GM19395 (cell line): ENCODE data around the gene PTGFRN.
"Not testable (repeated sequence)": the region's sequence is repeated elsewhere in the genome, so short reads cannot be mapped to it uniquely, and the experiment has no call there.

Source experiments
- ATAC-seq: cut with Tn5 transposase; IDR thresholded peaks from one replicate; pipeline ENCODE4 v1.9.1; 2021; ENCODE audit warnings: mild to moderate bottlenecking, moderate library complexity; ENCODE audit not compliant: unreplicated experiment

Gene PTGFRN

DNA sequence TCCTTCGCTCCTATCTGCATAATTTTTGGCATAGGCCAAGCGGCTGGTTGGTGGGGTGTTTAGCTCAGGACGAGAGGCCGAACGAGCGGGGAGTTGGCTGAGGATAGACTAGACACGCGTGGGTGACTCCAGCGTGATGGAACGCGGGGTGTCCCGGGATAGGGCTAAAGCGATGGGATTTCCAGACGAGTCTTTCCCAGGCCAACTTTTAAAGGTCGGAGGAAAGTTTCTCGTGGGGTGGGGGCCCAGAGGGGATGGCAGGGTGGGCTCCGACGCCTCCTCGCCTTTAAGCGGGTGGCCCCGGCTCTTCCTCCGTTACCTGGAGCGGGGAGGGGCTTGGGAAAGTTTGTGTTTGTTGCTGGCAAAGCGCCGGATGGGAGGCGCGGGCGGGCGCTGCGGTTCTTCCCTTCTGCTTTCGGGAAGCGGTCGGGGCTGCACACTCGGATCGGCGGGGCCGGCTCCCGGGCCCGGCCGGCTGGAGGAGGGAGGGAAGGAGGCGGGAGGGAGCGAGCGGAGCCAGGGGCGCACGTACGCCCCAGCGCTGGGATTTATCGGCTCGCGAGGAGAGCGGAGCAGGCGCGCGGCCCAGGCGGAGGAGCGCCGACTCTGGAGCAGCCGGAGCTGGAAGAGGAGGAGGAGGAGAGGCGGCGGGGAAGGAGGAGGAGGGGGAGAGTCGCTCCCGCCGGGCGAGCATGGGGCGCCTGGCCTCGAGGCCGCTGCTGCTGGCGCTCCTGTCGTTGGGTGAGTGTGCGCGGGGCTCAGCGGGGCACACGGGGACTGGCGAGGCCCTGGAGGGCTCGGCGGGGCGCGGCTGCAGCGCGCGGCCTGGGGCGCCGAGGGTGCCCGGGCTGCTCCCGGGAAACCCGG is at the start of gene PTGFRN:
TSS of gene PTGFRN (plus strand) at position 405 of the 867 bp plus-strand sequence. CDS start at position 693, 288 bp downstream.
- no peak for ATAC-seq

DNA sequence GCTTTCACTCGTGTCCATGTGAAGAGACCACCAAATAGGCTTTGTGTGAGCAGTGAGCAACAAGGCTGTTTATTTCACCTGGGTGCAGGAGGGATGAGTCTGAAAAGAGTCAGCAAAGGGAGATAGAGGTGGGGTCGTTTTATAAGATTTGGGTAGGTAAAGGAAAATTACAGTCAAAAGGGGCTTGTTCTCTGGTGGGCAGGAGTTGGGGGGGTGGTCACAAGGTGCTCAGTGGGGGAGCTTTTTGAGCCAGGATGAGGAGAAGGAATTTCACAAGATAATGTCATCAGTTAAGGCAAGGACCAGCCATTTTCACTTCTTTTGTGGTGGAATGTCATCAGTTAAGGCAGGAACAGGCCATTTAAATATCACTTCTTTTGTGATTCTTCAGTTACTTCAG is 49.5 kb upstream of the PTGFRN start:
- not testable (repeated sequence) for ATAC-seq

DNA sequence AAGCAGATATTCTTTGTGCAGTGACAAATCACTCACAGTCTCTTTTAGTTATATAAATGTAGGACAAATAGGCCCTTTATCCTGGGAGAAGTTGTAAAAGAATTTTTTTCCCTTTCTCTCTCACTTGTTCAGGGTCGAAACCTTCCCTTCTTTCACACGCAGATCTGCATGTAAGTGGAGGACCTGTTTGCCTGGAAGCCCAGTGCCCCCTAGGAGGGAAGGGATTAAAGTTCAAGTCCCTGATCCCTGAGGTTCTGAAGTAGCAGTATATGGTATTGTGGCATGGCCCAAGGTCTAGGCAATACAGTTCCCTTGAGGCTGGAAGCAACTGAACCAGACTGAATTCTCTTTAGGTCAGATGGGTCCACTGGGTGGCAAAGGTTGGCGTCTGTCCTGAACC is 48.6 kb upstream of the PTGFRN start:
- ATAC-seq: no peak

DNA sequence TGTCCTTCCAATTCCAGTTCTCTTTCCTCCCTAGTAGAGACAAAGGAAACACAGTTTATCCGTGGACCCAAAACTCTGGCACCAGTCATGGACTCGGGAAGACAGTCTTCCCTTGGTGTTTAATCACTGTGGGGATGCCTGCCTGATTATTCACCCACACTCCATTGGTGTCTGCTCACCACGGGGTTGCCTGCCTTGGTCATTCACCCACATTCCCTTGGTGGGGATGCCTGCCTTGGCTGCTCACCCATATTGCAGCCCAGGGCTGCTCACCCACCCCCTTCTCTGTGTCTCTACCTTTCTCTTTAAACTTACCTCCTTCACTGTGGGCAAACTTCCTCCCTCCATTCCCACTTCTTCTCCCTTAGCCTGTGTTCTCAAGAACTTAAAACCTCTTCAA is 46.7 kb upstream of the PTGFRN start:
- ATAC-seq: not testable (repeated sequence)

DNA sequence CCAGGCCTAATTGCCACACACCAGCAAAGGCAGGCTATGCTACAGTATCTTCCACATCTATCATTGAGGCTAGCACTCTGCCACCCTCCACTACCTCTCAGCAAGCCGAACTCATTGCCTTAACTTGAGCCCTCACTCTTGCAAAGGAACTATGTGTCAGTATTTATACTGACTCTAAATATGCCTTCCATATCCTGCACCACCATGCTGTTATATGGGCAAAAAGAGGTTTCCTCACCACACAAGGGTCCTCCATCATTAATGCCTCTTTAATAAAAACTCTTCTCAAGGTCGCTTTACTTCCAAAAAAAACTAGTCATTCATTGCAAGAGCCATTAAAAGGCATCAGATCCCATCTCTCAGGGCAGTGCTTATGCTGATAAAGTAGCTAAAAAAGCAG is 43.2 kb upstream of the PTGFRN start:
- ATAC-seq: not testable (repeated sequence)

DNA sequence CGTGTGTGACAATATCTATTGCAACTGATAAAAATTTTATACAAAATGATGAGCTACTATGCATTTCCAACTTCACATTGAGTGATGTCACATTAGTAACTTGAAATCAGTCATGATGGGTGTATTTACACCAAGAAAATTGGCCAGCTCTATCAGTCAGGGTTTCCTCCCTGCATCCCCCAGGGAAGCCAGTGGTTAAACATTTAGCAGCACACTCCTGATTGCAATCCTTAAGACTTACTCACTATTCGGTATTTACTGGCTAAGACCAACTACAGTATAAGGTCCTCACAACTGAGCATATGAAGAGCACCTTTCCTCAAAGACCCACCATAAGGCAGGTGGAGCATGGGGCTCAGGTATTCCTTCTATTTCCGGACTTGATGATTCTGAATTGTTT is 41.3 kb upstream of the PTGFRN start:
- no peak for ATAC-seq

DNA sequence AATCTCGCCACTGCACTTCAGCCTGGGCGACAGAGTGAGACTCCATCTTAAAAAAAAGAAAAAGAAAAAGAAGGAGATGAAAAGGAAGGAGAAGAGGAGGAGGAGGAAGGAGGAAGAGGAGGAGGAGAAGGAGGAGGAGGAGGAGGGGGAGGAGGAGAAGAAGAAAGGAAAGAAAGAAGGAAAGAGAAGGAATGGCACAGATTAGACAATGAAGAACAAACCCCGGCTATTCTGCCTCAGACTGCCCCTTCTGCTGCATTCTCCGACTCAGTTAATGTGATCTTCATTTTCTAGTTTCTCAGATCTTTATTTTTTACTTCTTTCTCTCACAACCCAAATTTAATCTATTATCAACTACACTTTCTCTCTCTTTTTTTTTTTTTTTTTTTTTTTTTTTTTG is 40.1 kb upstream of the PTGFRN start:
- ATAC-seq: no peak

DNA sequence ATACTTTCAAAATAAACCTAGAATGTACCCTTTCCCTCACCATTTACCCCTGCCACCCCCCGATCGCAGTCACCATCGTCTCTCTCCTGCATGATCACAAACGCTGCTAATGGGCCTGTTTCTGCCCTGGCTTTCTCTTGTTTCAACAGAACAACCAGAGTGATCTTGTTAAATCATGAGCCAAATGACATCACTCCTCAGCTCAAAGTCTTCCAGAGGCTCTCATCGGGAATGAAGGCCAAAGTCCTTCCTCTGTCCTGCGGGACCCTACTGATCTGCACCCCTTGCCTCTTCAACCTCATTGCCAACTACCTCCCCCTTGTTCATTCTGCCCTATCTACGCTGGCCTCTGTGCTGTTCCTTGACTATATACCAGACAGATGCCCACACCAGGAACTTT is 39.4 kb upstream of the PTGFRN start:
- ATAC-seq: no peak

DNA sequence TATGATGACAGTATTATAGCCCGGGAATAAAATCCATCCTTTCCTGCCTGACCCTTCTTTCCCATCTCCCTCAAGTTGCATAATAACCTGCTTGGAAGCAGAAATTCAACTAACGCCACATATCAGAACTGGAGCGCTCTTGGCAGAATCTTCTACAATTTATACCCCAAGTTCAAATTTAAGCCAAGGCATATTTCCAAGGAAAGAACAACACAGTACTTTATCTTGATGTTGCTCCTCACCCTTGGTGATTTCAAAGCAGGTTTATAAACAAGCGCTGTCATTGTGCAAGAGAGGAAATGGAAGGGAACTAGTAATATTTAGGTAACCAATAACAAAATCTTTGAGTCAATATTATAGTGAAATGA is 38.0 kb upstream of the PTGFRN start:
- no peak for ATAC-seq

DNA sequence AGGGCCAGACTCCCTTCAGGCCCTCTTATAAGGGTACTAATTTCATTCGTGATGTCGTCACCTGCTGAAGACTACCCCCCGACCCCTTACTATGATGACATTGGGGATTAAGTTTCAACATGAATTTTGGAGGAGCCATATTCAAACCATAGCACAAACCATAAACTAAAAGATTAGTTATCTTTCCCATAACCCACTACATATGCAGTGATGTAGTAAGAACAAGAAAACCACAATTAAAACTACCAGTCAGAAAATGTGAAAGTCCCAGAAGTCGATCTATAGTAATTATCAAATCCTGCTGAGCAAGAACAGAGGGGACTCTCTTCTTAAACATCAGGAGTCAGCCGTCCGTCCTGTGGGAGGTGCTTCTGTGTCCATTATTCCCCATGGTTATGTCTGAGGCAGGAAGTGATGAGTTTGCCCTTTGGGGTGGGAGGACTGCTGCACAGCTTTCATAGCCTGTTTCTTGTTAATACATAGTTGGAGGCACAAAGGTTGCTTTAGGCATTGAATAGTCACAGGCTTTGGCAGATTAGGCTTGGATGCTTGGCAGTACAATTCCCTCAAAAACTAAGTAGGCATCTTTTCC is 35.9 kb upstream of the PTGFRN start:
- no peak for ATAC-seq

DNA sequence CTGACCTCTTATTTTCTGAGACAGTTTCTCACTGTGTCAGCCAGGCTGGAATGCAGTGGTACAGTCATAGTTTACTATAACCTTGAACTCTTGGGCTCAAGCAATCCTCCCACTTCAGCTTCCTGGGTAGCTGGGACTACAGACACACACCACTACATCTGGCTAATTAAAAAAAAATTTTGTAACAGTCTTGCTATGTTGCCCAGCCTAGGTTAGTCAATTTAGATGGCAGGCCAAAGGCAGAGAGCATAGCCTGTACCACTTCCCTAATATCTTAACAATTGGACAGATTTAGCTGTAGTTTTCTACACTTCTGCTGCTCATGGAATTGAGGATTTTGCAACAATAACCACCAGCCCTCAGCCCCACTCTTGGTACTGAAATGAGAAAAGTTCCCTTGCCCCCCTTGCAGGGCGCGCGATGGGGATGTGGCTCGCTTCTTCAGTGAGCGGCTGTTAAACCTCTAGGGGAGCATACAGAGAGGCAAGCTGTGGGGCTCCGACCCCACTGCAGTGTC is 34.9 kb upstream of the PTGFRN start:
- ATAC-seq: no peak

DNA sequence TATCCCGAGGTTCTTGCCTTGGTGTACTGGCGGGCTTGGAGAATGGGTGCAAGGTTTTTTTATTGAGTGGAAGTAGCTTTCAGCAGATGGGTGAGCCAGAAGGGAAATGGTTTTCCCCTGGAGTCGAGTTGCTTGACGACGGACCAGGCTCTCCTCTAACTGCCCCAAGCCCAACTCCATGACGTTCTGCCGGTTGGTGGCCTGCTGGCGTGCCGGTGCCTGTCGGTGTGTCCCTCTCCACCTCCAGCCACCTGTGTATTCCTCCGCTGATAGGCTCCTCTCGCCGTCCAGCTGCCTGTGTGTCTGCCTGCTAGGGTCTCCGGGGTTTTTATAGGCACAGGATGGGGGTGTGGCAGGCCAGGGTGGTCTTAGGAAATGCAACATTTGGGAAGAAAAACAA is 34.3 kb upstream of the PTGFRN start:
- ATAC-seq: no peak

DNA sequence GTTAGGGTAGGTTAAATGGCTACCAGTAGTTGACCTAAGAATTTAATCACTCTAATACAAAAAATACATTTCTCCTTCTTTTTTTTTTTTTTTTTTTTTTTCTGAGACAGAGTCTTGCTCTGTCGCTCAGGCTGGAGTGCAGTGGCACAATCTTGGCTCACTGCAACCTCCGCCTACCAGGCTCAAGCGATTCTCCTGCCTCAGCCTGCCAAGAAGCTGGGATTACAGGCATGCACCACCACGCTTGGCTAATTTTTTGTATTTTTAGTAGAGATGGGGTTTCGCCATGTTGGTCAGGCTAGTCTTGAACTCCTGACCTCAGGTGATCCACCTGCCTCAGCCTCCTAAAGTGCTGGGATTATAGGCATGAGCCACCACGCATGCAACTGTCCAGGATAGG is 33.8 kb upstream of the PTGFRN start:
- ATAC-seq: not testable (repeated sequence)

DNA sequence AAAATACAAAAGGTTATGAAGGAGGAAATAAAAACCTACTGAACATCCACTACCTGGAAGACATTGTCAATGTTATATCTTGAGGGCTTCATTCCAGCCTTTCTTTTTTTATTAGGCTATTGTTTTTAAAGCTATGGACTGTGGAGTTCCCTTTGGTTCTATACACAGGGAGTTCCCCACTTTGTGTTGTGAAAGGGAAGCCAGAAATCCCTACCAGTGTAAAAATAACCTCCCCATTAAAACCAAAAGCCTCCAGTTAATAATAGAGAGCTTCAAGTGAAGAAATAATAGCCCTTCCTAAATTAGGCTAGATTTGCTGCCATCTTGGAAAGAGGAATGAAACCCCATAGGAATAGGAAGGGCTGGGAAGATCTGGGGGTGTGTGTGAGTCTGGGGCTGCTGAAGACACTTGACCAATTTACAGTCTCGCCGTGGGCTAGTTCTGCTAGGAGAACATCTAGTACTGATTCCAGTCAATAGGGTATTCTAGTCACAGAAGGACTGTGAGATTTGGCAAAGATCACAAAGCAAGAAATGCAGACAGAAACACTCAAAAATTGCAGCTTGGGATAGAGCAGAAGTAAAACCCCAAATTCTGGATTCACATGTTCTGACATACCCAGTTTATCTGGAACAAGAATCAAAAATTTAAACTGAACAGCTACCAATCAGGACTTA is 32.4 kb upstream of the PTGFRN start:
- no peak for ATAC-seq

DNA sequence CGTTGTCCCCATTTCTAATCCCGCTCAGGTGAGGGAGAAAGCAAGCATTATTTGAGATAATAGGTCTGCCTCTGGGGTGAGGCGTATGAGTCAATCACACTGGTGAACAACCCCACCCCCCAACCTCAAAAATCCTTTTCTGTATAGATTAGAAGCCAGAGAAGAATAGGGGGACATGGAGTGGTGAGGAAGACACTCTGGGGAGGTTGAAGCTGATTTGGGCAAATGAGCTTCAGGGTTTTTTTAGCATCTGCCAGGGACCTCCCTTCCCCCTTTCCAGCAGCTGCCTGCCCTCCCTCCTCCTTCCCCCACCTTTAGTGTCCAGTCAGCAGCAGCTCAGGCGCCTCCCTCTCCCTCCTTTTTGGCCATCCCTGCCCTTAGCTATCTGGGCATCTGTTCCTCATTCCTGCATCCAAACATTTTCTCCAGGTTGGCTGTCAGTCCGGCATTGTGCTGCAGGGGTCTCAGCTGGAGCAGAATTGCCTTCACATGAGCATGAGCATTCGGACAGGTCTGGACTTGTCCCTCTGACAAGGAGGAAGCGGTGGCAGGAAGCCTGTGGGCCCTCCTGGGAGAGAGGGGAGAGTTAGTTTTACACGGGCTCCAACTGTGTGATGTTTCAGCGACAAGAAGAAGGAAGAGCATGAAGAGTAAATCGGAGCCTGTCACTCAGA is 30.8 kb upstream of the PTGFRN start:
- peak; percentile 58 for ATAC-seq

DNA sequence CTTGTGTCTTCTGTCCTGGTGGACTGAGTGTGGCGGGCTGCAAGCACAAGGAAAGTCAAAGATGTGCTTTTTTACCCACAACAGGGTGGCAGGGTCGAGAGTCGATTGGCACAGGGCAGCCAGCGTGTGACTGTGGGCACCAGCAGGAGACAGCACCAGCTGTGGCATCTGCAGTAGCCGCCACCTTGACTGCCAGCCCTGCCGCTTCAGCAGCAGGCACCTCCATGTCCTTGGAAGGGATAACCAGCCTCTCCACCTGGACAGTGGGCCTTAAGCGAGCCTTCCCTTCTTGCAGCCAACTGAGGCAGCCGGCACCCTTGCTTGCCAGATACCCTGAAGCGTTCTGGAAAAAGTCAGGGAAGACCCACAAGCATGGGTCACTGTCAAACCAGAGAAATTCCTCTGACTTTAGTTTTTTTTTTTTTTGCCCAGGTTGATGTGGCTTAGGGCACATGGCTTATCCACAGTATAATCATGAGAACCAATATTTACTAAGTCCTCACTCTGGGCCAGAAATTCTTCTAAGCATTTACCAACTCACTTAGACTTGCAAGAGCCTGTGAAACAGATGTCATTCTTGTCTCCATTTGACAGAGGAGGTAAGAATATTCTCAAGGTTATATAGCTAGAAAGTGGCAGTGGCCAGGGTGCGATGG is 30.1 kb upstream of the PTGFRN start:
- ATAC-seq: peak; percentile 15

DNA sequence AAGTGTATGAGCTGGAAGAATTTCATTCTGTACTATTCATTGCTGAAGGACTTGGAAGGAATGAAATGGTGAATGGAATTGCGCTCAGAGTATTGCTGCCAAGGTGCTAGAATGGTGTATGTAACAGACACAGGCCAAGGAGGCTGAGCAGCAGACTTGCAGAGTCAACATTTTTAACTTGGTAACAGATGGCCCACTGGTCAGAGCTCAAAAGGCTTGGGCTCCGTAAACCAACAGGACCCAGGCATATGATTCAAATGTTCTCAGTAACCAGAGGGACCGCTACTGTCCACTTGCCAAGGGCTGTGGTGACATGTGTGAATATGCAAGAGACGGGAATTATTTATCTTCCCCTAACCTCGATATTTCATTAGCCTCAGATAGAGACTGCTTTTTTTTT is 28.8 kb upstream of the PTGFRN start:
- ATAC-seq: no peak

DNA sequence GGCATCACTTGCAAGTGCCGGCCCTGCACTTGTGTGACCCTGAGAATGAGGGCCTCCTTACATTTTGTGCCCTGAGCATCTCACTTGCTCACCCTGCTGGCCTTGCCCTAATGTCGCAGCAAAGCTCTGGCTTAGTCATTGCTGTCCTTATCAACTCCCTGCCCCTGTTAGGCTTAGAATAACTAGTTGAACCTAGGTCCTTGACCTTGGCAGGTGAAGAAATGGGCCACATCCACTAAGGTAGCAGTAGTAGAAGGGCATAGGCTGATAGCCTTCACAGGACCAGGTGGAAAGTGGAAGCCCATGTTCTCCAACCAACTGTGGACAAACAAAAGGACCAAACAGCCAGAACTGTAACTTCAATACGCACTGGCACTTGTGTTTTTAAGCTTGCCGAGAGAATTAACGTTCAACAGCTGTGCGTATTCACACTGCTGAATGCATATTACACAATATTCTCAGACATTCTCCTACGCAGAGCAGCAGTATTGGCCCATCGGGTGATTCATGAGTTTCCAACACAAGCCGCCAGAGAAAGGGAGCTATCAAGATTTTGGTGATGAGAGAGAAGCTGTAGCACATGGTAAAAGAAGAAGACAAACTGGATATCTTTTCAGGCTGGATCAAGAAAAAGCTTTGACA is 27.7 kb upstream of the PTGFRN start:
- no peak for ATAC-seq

DNA sequence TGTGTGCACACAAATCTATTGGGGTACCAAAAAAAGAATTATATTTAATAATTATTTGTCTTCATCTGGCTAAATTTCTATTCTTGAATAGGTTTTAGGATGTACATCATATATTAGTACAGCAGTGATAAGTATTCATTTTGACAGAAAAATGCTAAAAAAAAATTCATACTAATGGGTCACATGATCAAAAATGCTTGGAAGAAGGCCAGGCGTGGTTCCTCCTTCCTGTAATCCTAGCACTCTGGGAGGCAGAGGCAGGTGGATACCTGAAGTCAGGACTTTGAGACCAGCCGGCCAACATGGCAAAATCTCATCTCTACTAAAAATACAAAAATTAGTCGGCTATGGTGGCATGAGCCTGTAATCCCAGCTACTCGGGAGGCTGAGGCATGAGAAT is 26.9 kb upstream of the PTGFRN start:
- ATAC-seq: no peak

DNA sequence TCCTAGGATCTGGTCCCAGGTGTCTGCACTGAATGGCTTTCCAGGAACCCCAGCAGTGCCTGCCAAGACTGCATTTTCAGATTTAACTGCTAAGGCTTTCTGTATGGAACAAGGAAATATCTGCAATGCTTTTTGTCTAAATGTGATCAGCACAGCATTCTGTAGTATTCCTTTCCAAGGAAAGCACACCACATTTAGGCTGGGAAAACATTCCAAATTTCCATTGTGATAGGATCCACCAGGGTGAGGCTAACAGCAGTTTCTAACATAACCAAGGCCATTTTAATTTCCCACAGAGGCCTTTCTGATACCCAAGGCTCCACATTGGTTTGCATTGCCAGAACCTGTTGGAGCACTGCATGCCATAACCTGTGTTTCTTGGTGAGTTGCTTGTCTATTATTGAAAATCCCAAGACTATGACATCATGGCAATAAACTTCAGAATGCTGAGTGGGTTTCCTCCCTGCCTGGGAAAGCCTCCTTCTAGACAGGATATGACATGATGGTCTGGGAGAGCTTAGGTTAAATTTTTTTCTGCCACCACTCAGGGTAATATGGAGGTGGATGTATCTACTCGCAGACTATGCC is 23.3 kb upstream of the PTGFRN start:
- ATAC-seq: no peak
